ENCODE data around the gene VAMP7. TPM values are rescaled to one million over a fixed set of nuclear protein-coding genes. Genes with fewer than 3 reads are reported as not detected.
"Not testable (repeated sequence)": the region's sequence is repeated elsewhere in the genome, so short reads cannot be mapped to it uniquely, and the experiment has no call there.

VAMP7 gene
- total RNA-seq, result 46.5 and 66.2 TPM in 2 replicates

GRCh38 chrX:155881158-155881993, at the start of gene VAMP7:
VAMP7 (plus strand) TSS chrX:155881345; CDS start chrX:155889467, 8,122 bp downstream.
- peak; percentile 90 for DNase-seq

GRCh38 chrX:155841232-155841631, 39.9 kb upstream of the VAMP7 start:
- no peak for DNase-seq

GRCh38 chrX:155851786-155852185, 29.4 kb upstream of the VAMP7 start:
- not testable (repeated sequence) for DNase-seq

GRCh38 chrX:155857561-155857960, 23.6 kb upstream of the VAMP7 start:
- DNase-seq, result peak; percentile 16

- peak; percentile 11 for DNase-seq
Observed at GRCh38 chrX:155864655-155865054, 16.5 kb upstream of the VAMP7 start.

GRCh38 chrX:155865193-155865592, 16.0 kb upstream of the VAMP7 start:
- DNase-seq, result no peak

GRCh38 chrX:155867821-155868220, 13.3 kb upstream of the VAMP7 start:
- no peak for DNase-seq

GRCh38 chrX:155870958-155871357, 10.2 kb upstream of the VAMP7 start:
- no peak for DNase-seq

GRCh38 chrX:155871934-155872333, 9.2 kb upstream of the VAMP7 start:
- no peak for DNase-seq

GRCh38 chrX:155873188-155873587, 8.0 kb upstream of the VAMP7 start:
- DNase-seq, result no peak

GRCh38 chrX:155874571-155875244, 6.4 kb upstream of the VAMP7 start:
- no peak for DNase-seq

- no peak for DNase-seq
Observed at GRCh38 chrX:155876704-155877103, 4.4 kb upstream of the VAMP7 start.

- no peak for DNase-seq
Observed at GRCh38 chrX:155877288-155877687, 3.9 kb upstream of the VAMP7 start.

GRCh38 chrX:155880586-155881157, 473 bp upstream of the VAMP7 start:
- DNase-seq, result peak; percentile 20

- no peak for DNase-seq
Observed at GRCh38 chrX:155886409-155886808, 5.3 kb downstream of the VAMP7 start.

- DNase-seq, result peak; percentile 62
Observed at GRCh38 chrX:155888139-155888538, 7.0 kb downstream of the VAMP7 start.

GRCh38 chrX:155889328-155889727, 8.2 kb downstream of the VAMP7 start:
- DNase-seq, result no peak

- no peak for DNase-seq
Observed at GRCh38 chrX:155891446-155892210, 10.5 kb downstream of the VAMP7 start.

- no peak for DNase-seq
Observed at GRCh38 chrX:155893521-155893920, 12.4 kb downstream of the VAMP7 start.

GRCh38 chrX:155896512-155896911, 15.4 kb downstream of the VAMP7 start:
- no peak for DNase-seq

GRCh38 chrX:155899366-155899765, 18.2 kb downstream of the VAMP7 start:
- DNase-seq, result no peak

- DNase-seq, result no peak
Observed at GRCh38 chrX:155900765-155901164, 19.6 kb downstream of the VAMP7 start.

GRCh38 chrX:155907661-155908060, 26.5 kb downstream of the VAMP7 start:
- not testable (repeated sequence) for DNase-seq

Measured in dermis blood vessel endothelial cell (primary cell).